HG02678 (cell line): Measurements from ENCODE around the gene ZDHHC18.

Experiments used
- ATAC-seq: cut with Tn5 transposase; IDR thresholded peaks from one replicate; pipeline ENCODE4 v1.9.1; 2021; ENCODE audit warnings: mild to moderate bottlenecking, moderate library complexity; ENCODE audit not compliant: unreplicated experiment

The ZDHHC18 gene

GRCh38 chr1:26897351-26897750 lies 70.9 kb downstream of the ZDHHC18 start:
- ATAC-seq: no peak

DNA sequence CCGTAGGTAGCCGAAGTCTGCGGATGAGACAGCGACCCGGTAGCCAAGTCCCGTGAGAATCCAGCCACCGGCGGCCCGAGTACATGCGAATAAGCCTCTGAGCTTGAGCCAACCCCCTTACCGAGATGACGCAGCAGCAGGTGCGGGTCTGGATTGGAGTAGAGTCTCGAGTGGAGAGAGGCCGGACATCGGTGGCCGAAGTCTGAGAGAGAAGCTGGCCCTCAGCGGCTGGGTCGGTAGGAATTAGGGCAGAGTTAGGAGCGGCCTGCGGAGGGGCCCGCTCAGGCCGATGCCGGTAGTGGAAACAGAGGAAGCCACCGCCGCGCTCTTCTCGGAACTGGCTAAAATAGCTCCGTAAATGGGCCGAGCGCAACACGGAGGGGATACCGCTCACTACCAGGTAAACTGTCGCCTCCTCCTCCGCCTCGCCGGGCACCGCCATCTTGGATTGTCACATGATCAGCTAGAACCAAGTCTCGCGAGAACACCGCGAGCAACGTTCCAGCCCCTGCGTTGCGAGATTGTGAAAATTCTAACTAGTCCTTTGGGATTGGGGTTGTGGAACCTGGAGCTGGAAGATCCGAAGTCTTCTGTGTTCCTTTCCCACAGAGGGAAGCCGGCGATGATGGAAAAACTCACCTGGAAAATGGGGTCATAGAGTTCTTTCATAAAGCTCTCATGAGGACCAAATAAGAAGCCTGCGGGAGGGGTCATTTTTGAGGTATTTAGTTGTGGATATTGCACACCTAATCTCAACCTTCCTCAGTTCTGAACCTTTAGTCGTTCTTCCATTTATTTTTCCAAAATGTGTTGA lies 73.7 kb downstream of the ZDHHC18 start, which contains the start of gene GPATCH3:
GPATCH3 (minus strand) TSS at position 467 of the 814 bp plus-strand sequence; CDS start at position 442, 25 bp downstream.
- peak; percentile 87 for ATAC-seq

GRCh38 chr1:26900815-26901511 lies 74.5 kb downstream of the ZDHHC18 start:
- ATAC-seq: no peak
